HUDEP-2 (cell line): ENCODE results near the gene SUGCT.

Experiments
- DNase-seq, 76 experiments: peaks; one replicate each; lab custom pipeline; 2025; ENCODE audit not compliant: unreplicated experiment in 76 of 76; lab: John Stamatoyannopoulos, UW

SUGCT gene

GRCh38 chr7:40882071-40882658 is 747.4 kb downstream of the SUGCT start:
- no peak for DNase-seq

GRCh38 chr7:40883826-40884225 is 749.0 kb downstream of the SUGCT start:
- no peak for DNase-seq

GRCh38 chr7:40884241-40884640 is 749.4 kb downstream of the SUGCT start:
- no peak for DNase-seq

- no peak for DNase-seq
Measured at GRCh38 chr7:40885503-40885902, 750.7 kb downstream of the SUGCT start.

- DNase-seq, result no peak
Measured at GRCh38 chr7:40887099-40887498, 752.3 kb downstream of the SUGCT start.

- no peak for DNase-seq
Measured at GRCh38 chr7:40888499-40888898, 753.7 kb downstream of the SUGCT start.

- no peak for DNase-seq
Measured at GRCh38 chr7:40889099-40889498, 754.3 kb downstream of the SUGCT start.

- DNase-seq, result no peak
Measured at GRCh38 chr7:40889539-40889938, 754.7 kb downstream of the SUGCT start.

- no peak for DNase-seq
Measured at GRCh38 chr7:40890088-40890692, 755.4 kb downstream of the SUGCT start.

- no peak for DNase-seq
Measured at GRCh38 chr7:40891232-40891631, 756.4 kb downstream of the SUGCT start.

- DNase-seq, result no peak
Measured at GRCh38 chr7:40899151-40899550, 764.3 kb downstream of the SUGCT start.

- DNase-seq, result no peak
Measured at GRCh38 chr7:40899636-40900507, 765.1 kb downstream of the SUGCT start.

GRCh38 chr7:40903872-40904271 is 769.1 kb downstream of the SUGCT start:
- DNase-seq, result no peak

- DNase-seq, result no peak
Measured at GRCh38 chr7:40907286-40907685, 772.5 kb downstream of the SUGCT start.

- DNase-seq, result no peak
Measured at GRCh38 chr7:40909346-40909980, 774.7 kb downstream of the SUGCT start.
